Ovary (tissue), 9 donors: ENCODE data around the gene PON3. TPM values are rescaled to one million over a fixed set of nuclear protein-coding genes. Genes with fewer than 3 reads are reported as not detected.

Experiments
- DNase-seq, 5 donors: peaks; one replicate each; pipeline ENCODE4 v3.0.0-alpha.2; 2019 to 2020
- H3K27ac ChIP-seq, 2 donors: fragments of 200-600 bp; one replicate each; pipeline versions ENCODE4 v1.5.1 to v1.8.0; 2019 to 2022
- H3K27me3 ChIP-seq: fragments of 200-600 bp; one replicate; pipeline ENCODE4 v1.8.0; 2022
- H3K36me3 ChIP-seq: fragments of 200-600 bp; sonication (generic); one replicate; pipeline ENCODE4 v1.5.1; 2019
- H3K4me1 ChIP-seq: one replicate; pipeline ENCODE4 v1.8.1; 2013; ENCODE audit warnings: mild to moderate bottlenecking, moderate library complexity; ENCODE audit not compliant: insufficient read depth
- H3K4me3 ChIP-seq: fragments of 200-600 bp; sonication (generic); one replicate; pipeline ENCODE4 v1.5.1; 2017
- H3K9me3 ChIP-seq, 2 donors: fragments of 200-600 bp in 1 of 2; sonication (generic) in 1 of 2; one replicate each; pipeline versions ENCODE4 v1.5.1 to v1.8.1; 2013 to 2019; ENCODE audit warnings: mild to moderate bottlenecking in 1 of 2, moderate library complexity in 1 of 2
- EP300 ChIP-seq: sonication (generic); formaldehyde crosslinking; IDR thresholded peaks from one replicate; pipeline ENCODE4 v1.6.1; 2017; ENCODE audit warnings: antibody characterized with exemption
- POLR2A ChIP-seq: fragments of 450-650 bp; IDR thresholded peaks from one replicate; pipeline ENCODE4 v1.6.1; 2017; ENCODE audit warnings: antibody characterized with exemption, mild to moderate bottlenecking, moderate library complexity
- WGBS, 3 donors: extraction: QIAGEN DNeasy Blood & Tissue Kit in 1 of 3; methylation state at CpG; one replicate each; pipeline versions ENCODE4 v1.1.5 to v1.1.7; 2013 to 2017; 5-methylcytosine and 5-hydroxymethylcytosine counted together
- intact Hi-C, 4 donors: fragments of 100-400 bp; cut with DNase I; formaldehyde crosslinking; loops; one replicate each; pipeline versions ENCODE4 v1.11.0 to v1.15.1; 2022 to 2023
- polyA plus RNA-seq, 2 donors: library from polyadenylated mRNA; stranded (reverse); fragments of 200-250 nt in 1 of 2; fragments of 350-450 nt in 1 of 2; fragmentation: Illumina TruSeq in 1 of 2; extraction: RNeasy Lipid Tissue Mini Kit (QIAGEN cat#74804) in 1 of 2; gene quantifications; one replicate each; pipeline ENCODE4 v1.2.3, GENCODE V29; 2013 to 2014
- total RNA-seq, 7 donors: library from RNA; depleted of rRNA in 2 of 7; stranded (reverse); fragments of >200 nt in 2 of 7; fragmentation: NEBNext Ultra II Directional in 3 of 7; extraction: Animal tissue kit (Norgen Biotek cat#: 25700) in 3 of 7; gene quantifications; one replicate each; pipeline versions ENCODE4 v1.1.0 to v1.2.4, GENCODE V29; 2016 to 2023
- TF ChIP-seq, protein P1 (sequence below), 3 donors: fragments of 450-650 bp in 2 of 3; fragments of 200-600 bp in 1 of 3; IDR thresholded peaks; one replicate each; pipeline versions ENCODE4 v1.5.1 to v1.8.0; 2016 to 2022; ENCODE audit warnings: antibody characterized with exemption in 3 of 3, mild to moderate bottlenecking in 1 of 3
- donor health status: DM: no; HTN: no; CAD: no; lungs with moderate emphysema.
- donor health status: DM: no; HTN: no; CAD: no.
- donor health status: Bipolar disorder and iron deficiency.
- donor health status: DM: yes; HTN: yes; CAD: no.
- donor health status: DM: no; HTN: no; CAD: no.
- donor health status: DM: yes; HTN: yes; CAD: no.

Gene PON3
- total and polyA plus RNA-seq, 9 donors, result 6.2 to 26.0 (median 15.7) TPM

DNA sequence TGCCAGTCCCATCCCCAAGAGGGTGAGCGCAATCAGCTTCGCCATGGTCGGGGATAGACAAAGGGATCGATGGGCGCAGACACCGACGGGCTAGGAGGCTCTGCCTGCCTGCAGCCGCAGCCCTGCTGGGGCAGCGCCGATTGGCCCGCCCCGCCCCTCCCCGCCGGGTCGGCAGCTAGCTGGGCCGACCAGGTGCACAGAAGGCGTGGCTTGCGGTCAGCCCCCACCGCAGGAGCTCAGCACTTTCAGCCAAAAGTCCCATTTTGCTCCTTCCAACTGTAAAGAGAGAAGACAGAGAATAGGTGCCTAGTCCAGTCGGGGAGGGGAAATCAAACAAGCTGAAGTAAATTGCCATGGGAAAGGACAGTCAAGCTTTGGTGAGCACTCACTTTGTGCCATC lies 71.7 kb downstream of the PON3 start, which contains the start of gene PON1:
TSS of gene PON1 (minus strand) at position 102 of the 400 bp plus-strand sequence. CDS start at position 45, 57 bp downstream.
- Histone ChIP-seq H3K4me3 (no peak within 1 kb of the TSS), H3K27ac (no peak within 1 kb of the TSS), H3K9me3 (no peaks in the 10 kb centered on the region), H3K27me3 (no peaks in the 10 kb centered on the region), H3K4me1 (no peaks in the 10 kb centered on the region), H3K36me3 (no peaks in the 10 kb centered on the region)
- DNase-seq, result no peak
- intact Hi-C loops, result no loop called here
- TF ChIP-seq POLR2A (no peak), EP300 (no peak)
- TF ChIP-seq, protein P1, sequence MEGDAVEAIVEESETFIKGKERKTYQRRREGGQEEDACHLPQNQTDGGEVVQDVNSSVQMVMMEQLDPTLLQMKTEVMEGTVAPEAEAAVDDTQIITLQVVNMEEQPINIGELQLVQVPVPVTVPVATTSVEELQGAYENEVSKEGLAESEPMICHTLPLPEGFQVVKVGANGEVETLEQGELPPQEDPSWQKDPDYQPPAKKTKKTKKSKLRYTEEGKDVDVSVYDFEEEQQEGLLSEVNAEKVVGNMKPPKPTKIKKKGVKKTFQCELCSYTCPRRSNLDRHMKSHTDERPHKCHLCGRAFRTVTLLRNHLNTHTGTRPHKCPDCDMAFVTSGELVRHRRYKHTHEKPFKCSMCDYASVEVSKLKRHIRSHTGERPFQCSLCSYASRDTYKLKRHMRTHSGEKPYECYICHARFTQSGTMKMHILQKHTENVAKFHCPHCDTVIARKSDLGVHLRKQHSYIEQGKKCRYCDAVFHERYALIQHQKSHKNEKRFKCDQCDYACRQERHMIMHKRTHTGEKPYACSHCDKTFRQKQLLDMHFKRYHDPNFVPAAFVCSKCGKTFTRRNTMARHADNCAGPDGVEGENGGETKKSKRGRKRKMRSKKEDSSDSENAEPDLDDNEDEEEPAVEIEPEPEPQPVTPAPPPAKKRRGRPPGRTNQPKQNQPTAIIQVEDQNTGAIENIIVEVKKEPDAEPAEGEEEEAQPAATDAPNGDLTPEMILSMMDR (IDR thresholded peaks at IDR 0.05), result no peak
- 29 to 33% (median 30%) methylated on average over 20 of the region's 20 CpGs for WGBS, 3 donors

DNA sequence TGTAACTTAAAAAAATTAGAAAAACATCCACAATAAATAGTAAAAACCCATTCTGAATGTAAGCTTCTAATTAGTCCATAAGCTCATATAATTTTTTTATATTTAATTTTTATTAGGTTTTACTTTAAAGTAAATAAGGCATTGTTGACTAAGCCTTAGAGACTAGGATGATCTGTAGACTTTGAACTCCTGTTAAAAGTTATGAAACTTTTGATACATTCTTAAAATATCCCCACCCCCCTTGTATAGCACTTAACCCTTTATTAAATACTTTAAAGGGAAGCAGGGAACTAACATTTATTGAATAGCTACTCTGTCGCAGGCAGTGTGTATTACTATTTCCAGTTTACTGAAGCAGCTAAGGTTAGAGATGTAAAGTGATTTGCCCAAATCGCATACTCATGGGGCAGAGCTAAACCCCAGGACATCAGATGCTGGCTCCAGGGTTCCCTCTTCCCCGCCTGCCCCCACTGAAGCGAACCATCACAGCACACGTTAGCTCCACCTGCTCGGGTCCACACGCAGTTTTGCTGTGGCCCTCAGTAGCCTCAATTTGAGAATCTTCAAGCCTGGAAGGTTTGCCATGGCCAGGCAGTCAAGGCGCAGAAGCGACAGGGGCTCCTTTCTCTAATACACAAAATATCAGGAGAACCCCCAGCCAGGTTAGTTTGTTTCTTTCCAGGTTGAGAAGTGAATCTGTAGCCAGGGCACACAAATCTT lies 72.6 kb downstream of the PON3 start:
- WGBS, 3 donors, result 91 to 95% (median 92%) methylated on average over 9 of the region's 9 CpGs
- intact Hi-C loops, result no loop called here
- TF ChIP-seq POLR2A, result no peak
- TF ChIP-seq, protein P1 (IDR thresholded peaks at IDR 0.05), result no peak

DNA sequence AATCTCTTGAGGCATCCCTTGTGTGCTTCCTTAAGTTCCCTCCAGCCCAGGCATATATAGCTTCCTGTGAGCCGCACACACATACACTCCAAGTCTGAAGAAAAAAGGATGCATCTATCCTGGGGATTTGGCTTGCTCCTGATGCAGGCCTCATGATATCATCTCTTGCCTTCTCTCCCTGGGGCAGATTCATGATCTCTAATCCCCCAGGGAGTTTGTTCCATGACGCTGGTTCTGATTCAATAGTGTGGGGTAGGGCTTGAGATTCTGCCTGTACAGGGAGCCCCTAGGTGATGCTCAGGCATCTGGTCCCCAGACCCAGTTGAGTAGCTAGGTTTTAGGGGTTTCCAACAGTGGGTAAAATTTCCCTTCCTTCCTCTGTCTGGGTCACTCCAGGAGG lies 73.3 kb downstream of the PON3 start:
- Histone ChIP-seq H3K27ac (no peak overlapping the region), H3K4me3 (no peak overlapping the region), H3K27me3 (no peaks in the 10 kb centered on the region), H3K36me3 (no peaks in the 10 kb centered on the region), H3K9me3 (no peaks in the 10 kb centered on the region), H3K4me1 (no peaks in the 10 kb centered on the region)
- intact Hi-C loops, result no loop called here
- DNase-seq, result no peak
- TF ChIP-seq EP300, result no peak
- TF ChIP-seq, protein P1 (IDR thresholded peaks at IDR 0.05), result no peak
- no peak for TF ChIP-seq POLR2A
- 64 to 75% (median 69%) methylated on average over 2 of the region's 2 CpGs for WGBS, 3 donors

More for the DNA sequence above, 72.6 kb downstream of the PON3 start:
- no peaks in the 10 kb centered on the region for H3K9me3 ChIP-seq
- DNase-seq, result no peak
- no peaks in the 10 kb centered on the region for H3K27me3 ChIP-seq
- no peak overlapping the region for H3K27ac ChIP-seq
- no peaks in the 10 kb centered on the region for H3K36me3 ChIP-seq
- no peak overlapping the region for H3K4me3 ChIP-seq
- no peaks in the 10 kb centered on the region for H3K4me1 ChIP-seq

DNA sequence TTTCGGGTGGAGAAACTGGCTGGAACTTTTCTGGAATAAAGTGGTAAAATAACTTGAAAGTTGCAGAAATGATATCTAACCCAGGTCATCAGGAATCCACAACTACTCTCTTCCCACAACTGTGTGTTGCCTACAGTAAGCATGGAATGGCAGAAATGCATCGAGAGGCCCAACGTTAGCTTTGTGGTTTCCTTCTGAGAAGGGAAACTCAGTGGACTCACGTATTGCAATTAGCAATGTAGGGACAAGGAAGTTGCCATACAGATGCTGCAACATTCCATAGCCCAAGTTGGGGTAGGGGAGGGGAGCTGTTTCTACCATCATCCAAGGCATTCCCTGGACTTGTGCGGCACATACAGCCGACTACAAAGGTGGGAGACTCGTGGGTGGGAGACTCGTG lies 73.8 kb downstream of the PON3 start:
- no peak overlapping the region for H3K27ac ChIP-seq
- no peaks in the 10 kb centered on the region for H3K27me3 ChIP-seq
- H3K36me3 ChIP-seq, result no peaks in the 10 kb centered on the region
- no peak for DNase-seq
- TF ChIP-seq, protein P1 (IDR thresholded peaks at IDR 0.05), result no peak
- TF ChIP-seq EP300 (no peak), POLR2A (no peak)
- no peaks in the 10 kb centered on the region for H3K4me1 ChIP-seq
- no peaks in the 10 kb centered on the region for H3K9me3 ChIP-seq
- WGBS, 3 donors, result 85 to 91% (median 90%) methylated on average over 8 of the region's 8 CpGs
- H3K4me3 ChIP-seq, result no peak overlapping the region
- intact Hi-C loops, result no loop called here
